AML-193 (cell line): Measurements from ENCODE around the gene ITPR1.

ENCODE experiments used
- DNase-seq, 2 experiments: peaks; one replicate each; lab custom pipeline; 2025; lab: John Stamatoyannopoulos, UW

Gene ITPR1

GRCh38 chr3:4509983-4510755 lies 17.0 kb downstream of the ITPR1 start:
- DNase-seq: no peak

DNA sequence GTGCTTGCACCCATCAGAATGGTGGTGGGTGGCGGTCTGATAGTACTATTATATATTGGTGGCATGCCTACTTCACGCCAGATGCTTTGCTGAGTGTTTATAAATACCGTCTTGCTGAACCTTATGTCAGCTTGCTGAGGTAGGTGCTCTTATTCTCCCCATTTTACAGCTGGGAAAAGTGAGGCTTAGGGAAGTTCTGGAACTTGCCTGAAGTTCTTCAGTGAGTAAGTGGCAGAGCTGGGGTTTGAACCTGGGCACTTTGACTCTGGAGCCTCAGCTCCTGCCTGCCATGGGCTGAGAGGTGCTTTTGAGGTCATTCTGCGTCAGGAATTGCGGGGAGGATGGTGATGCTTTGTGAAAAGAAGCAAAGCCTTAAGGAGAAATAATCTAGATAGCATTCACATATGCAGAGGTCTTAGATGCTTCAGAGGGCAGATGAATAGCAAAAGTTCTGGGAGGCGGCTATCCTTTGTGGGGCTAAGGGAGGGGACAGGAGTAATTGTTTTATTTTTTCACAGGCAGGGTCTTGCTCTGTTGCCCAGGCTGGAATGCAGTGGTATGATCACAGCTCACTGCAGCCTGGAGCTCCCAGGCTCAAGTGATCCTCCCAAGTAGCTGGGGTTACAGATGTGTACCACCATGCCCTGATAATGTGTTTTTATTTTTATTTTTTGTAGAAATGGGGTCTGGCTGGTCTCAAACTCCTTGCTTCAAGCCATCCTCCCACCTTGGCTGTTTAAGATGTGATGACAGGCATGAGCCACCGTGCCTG lies 18.5 kb downstream of the ITPR1 start:
- DNase-seq: no peak

GRCh38 chr3:4512895-4513616 lies 19.9 kb downstream of the ITPR1 start:
- DNase-seq: no peak

DNA sequence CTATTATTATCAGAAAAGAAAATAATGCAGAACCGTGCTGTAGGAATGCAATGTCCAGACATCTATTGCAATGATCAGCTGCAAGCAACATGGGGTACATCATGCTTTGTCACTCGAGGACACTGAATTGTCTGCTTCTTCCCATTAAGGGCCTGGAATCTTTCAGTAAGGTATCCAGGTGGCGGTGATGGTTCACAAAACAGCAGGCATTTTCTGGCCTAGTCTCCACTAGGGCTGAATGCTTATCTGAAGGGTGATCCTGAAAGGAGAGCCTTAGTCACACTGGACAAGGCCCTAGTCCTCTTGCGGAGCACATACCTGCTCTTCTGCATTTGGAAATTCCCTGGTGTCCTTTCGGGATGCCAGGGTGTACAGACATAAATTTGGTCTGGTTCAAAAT lies 21.2 kb downstream of the ITPR1 start:
- no peak for DNase-seq

- no peak for DNase-seq
These were observed 21.8 kb downstream of the ITPR1 start for GRCh38 chr3:4514916-4515315.

DNA sequence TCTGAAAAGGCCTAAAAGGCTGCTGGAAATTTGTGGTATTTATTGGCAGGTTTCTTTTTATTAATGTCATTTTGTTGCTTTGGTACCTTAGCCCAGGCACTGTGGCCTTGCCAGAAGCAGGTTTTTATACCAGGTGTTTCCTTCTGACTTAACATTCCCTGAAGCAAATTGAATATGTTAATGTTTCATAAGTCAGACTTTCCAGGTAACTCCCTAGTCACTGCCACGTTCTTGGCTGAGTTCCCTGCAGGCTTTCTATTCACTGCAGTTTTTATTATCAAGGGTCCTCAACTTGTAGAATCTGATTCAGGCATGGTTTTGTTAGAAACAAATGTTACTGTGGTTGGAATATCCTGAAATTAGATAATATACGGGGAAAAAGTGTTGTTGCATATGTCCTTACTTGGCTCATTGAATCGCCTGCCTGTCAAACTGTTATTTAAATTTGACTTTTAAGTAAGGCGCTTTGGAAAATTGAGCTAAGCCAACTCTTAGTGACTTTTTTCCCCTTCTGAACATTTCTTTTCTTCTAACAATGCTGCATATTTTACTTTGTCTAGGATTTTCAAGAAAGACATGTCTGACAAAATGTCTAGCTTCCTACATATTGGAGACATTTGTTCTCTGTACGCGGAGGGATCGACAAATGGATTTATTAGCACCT lies 22.9 kb downstream of the ITPR1 start:
- DNase-seq: no peak

GRCh38 chr3:4517093-4517492 lies 23.9 kb downstream of the ITPR1 start:
- DNase-seq: no peak

DNA sequence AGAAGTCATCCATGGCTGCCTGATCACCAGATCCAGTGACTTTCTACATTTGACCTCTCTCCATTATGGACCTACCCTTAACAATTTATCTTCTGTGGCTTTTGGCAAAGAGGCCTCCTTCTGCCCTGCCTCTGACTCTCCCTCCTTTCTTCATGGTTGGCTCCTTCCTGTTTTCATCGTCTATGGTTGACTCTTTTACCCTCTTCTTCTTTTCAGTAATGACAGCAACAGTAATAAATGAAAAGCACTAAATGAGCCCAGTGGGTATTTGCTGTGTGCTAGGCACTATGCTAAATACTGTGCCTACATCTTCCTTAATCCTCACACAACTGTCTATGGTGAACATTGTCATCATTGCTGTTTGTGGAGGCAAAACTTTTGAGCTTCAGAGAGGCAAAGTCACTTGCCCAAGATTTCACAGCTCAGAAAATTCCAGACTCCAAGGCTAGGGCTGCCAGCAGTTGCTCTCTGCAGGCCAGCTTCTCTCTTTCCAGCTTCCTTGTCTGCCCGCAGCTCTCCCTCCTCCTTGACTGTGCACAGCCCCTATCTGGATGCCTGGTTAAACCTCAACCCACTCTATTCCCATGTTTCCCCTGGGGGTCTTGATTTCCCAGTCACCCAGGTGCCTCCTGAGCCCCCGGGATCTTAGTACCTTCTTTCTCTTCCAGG lies 24.6 kb downstream of the ITPR1 start:
- DNase-seq: peak; percentile 36 to 37

GRCh38 chr3:4520033-4520816 lies 27.1 kb downstream of the ITPR1 start:
- DNase-seq: peak; percentile 57 to 64

DNA sequence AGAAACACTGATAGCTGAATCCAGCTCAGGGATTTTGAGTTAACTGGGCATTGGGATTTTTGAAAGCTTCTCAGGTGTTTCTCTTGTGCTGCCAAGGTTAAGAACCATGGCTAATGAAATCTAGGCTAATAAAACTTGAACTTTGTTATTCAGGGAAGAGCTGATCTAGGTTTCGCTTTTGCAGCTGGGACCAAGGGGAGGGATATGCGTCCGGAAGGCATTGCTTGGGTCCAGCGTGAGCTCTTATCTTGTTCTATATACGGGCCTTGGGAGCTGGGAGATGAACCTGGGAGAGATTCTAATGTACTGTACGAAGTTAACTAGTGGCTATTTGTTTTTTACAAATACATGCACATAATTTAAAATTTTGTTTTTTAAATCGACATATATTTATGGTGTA lies 29.8 kb downstream of the ITPR1 start:
- no peak for DNase-seq

GRCh38 chr3:4523710-4524698 lies 30.9 kb downstream of the ITPR1 start:
- no peak for DNase-seq

GRCh38 chr3:4525560-4526223 lies 32.5 kb downstream of the ITPR1 start:
- DNase-seq: peak; percentile 57 to 62

GRCh38 chr3:4528320-4528719 lies 35.2 kb downstream of the ITPR1 start:
- DNase-seq: no peak

GRCh38 chr3:4528819-4529600 lies 35.9 kb downstream of the ITPR1 start:
- DNase-seq: no peak

DNA sequence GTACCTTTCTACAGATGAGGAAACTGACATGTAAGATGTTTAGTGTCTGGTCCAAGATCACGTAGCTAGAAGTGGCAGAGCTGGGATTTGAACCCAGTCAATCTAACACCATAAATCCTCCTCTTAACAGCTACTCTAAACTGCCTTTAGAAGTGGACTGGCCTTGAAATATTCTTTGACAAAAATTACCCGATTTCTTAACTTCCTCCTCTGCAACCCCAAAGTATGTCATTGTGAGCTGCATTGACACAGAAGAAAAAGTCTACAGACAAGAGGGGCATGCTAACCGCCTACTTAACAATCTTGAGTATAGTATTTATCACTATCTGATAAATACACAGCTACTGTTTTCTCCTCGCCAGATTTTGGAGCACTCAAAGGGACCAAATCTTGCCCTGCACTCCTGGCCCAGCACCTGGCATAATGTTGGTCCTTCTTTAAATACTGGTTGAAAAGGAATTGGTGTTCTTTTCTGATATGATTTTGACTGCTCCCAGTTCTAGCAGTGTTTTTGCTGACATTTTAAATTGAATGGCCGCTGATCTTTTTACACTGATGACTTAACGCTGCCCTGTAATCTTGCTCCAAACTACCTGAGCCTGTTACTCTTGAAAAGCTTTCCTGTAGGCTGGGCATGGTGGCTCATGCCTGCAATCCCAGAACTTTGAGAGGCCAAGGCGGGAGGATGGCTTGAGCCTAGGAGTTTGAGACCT lies 36.9 kb downstream of the ITPR1 start:
- peak; percentile 78 to 85 for DNase-seq

- DNase-seq: no peak
These were observed 38.4 kb downstream of the ITPR1 start for GRCh38 chr3:4531478-4532025.

DNA sequence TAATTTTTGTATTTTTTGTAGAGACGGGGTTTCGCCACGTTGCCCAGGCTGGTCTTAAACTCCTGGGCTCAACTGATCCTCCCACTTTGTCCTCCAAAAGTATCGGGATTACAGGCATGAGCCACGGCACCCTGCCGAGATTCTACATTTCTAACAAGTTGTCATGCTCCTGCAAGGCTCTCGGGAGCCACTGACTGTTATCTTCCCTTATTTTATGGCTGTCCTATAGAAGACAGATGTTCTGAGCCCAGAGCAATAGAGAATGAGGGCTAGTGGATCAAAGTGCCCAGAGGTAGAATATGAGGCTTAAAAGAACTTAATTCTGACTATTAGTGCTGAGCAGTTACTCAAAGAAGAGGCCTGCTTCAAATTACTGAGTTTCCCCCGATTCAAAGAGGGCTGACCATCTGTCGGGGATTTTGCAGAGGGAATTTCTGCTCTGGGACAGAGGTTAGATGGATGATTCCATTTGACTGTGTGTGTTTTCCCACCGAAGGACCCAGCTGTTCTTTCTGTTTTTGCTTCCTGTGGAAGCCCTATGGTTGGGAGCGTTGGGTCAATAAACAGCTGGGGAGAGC lies 39.5 kb downstream of the ITPR1 start:
- no peak for DNase-seq
